WTC11 (cell line): Measurements from ENCODE around the gene BANF2. TPM values are rescaled to one million over a fixed set of nuclear protein-coding genes. Genes with fewer than 3 reads are reported as not detected.

ENCODE experiments used
- ATAC-seq: fragments of 200-7000 bp; cut with Tn5 transposase; 2 replicates; pipeline ENCODE4 v1.10.0; 2021; ENCODE audit warnings: mild to moderate bottlenecking, moderate library complexity
- CTCF ChIA-PET: fragments of 300-600 bp; sonication (Branson Sonifier 250); formaldehyde crosslinking; loops from one replicate; lab custom pipeline; 2021; ENCODE audit warnings: antibody characterized with exemption; lab: Charles Lee
- POLR2A ChIA-PET: fragments of 350-600 bp; sonication (Branson Sonifier 250); formaldehyde crosslinking; loops from one replicate; lab custom pipeline; 2021; ENCODE audit warnings: antibody characterized with exemption; lab: Charles Lee
- DNase-seq: peaks from one replicate; pipeline ENCODE4 v3.0.0; 2021; ENCODE audit warnings: low spot score
- H3K27ac Mint-ChIP-seq: 2 replicates; pipeline ENCODE4 v1.8.0; 2021; ENCODE audit warnings: mixed read lengths
- H3K27me3 Mint-ChIP-seq: 2 replicates; pipeline ENCODE4 v1.8.0; 2021; ENCODE audit warnings: low read depth, mild to moderate bottlenecking, moderate library complexity, mixed read lengths
- H3K36me3 Mint-ChIP-seq: 2 replicates; pipeline ENCODE4 v1.8.0; 2021; ENCODE audit warnings: mixed read lengths
- H3K4me1 Mint-ChIP-seq: 2 replicates; pipeline ENCODE4 v1.8.0; 2022; ENCODE audit warnings: mixed read lengths
- H3K4me3 Mint-ChIP-seq: 2 replicates; pipeline ENCODE4 v1.8.0; 2021; ENCODE audit warnings: mild to moderate bottlenecking, moderate library complexity, mixed read lengths
- H3K9me3 Mint-ChIP-seq: 2 replicates; pipeline ENCODE4 v1.8.0; 2021; ENCODE audit warnings: mixed read lengths
- ATF2 ChIP-seq: sonication (generic); formaldehyde crosslinking; IDR thresholded peaks from 2 replicates; pipeline ENCODE4 v1.8.1; 2022; ENCODE audit warnings: low read depth, missing genetic modification reagents, borderline replicate concordance
- CBFB ChIP-seq: sonication (generic); formaldehyde crosslinking; IDR thresholded peaks from 2 replicates; pipeline ENCODE4 v1.8.1; 2022; ENCODE audit warnings: mild to moderate bottlenecking, low read depth, missing genetic modification reagents
- CTCF ChIP-seq: fragments of 200-600 bp; IDR thresholded peaks from 2 replicates; pipeline ENCODE4 v1.8.0; 2022; ENCODE audit warnings: antibody characterized with exemption
- ETV6 ChIP-seq: sonication (generic); formaldehyde crosslinking; IDR thresholded peaks from 2 replicates; pipeline ENCODE4 v1.8.1; 2022; ENCODE audit warnings: mild to moderate bottlenecking, missing genetic modification reagents
- GABPB1 ChIP-seq: sonication (generic); formaldehyde crosslinking; IDR thresholded peaks from 2 replicates; pipeline ENCODE4 v1.8.1; 2023; ENCODE audit warnings: mild to moderate bottlenecking, missing genetic modification reagents
- JAZF1 ChIP-seq: fragments of 250-450 bp; sonication (Bioruptor Pico); IDR thresholded peaks from 2 replicates; pipeline ENCODE4 v1.9.0; 2021; ENCODE audit warnings: moderate library complexity, mild to moderate bottlenecking, inconsistent platforms
- KAT7 ChIP-seq: sonication (generic); formaldehyde crosslinking; IDR thresholded peaks from 2 replicates; pipeline ENCODE4 v1.8.1; 2023; ENCODE audit warnings: missing genetic modification reagents, mild to moderate bottlenecking, borderline replicate concordance
- MXD4 ChIP-seq: fragments of 250-450 bp; sonication (Bioruptor Pico); IDR thresholded peaks from 2 replicates; pipeline ENCODE4 v1.8.0; 2021; ENCODE audit warnings: mild to moderate bottlenecking, moderate library complexity, borderline replicate concordance
- MYBL2 ChIP-seq: sonication (generic); formaldehyde crosslinking; IDR thresholded peaks from 2 replicates; pipeline ENCODE4 v1.8.1; 2023; ENCODE audit warnings: mild to moderate bottlenecking, moderate library complexity, missing genetic modification reagents
- NR3C1 ChIP-seq: sonication (generic); formaldehyde crosslinking; conservative IDR thresholded peaks from 2 replicates; pipeline ENCODE4 v1.8.1; 2023; ENCODE audit warnings: low read depth, mild to moderate bottlenecking, missing genetic modification reagents
- OVOL2 ChIP-seq: fragments of 250-450 bp; sonication (Bioruptor Pico); IDR thresholded peaks from 2 replicates; pipeline ENCODE4 v1.9.0; 2021; ENCODE audit warnings: mild to moderate bottlenecking, borderline replicate concordance
- PREB ChIP-seq: sonication (generic); formaldehyde crosslinking; IDR thresholded peaks from 2 replicates; pipeline ENCODE4 v1.8.1; 2022; ENCODE audit warnings: mild to moderate bottlenecking, missing genetic modification reagents, moderate library complexity, borderline replicate concordance
- SMAD4 ChIP-seq: sonication (generic); formaldehyde crosslinking; IDR thresholded peaks from 2 replicates; pipeline ENCODE4 v1.8.0; 2022; ENCODE audit warnings: mild to moderate bottlenecking, missing genetic modification reagents
- SOX15 ChIP-seq: fragments of 250-450 bp; sonication (Bioruptor Pico); IDR thresholded peaks from 2 replicates; pipeline ENCODE4 v1.9.0; 2021; ENCODE audit warnings: mild to moderate bottlenecking
- SP1 ChIP-seq: sonication (generic); formaldehyde crosslinking; conservative IDR thresholded peaks from 2 replicates; pipeline ENCODE4 v1.8.1; 2022; ENCODE audit warnings: missing genetic modification reagents
- ZNF138 ChIP-seq: sonication (generic); formaldehyde crosslinking; conservative IDR thresholded peaks from 2 replicates; pipeline ENCODE4 v1.8.1; 2022; ENCODE audit warnings: mild to moderate bottlenecking, moderate library complexity, missing genetic modification reagents
- ZNF423 ChIP-seq: fragments of 250-450 bp; sonication (Bioruptor Pico); IDR thresholded peaks from 2 replicates; pipeline ENCODE4 v2.1.2; 2022; ENCODE audit warnings: mild to moderate bottlenecking, moderate library complexity
- total RNA-seq: library from RNA; stranded (reverse); gene quantifications from 3 replicates; pipeline ENCODE4 v1.2.3, GENCODE V29; 2021
- TF ChIP-seq, protein P1 (sequence below): sonication (generic); formaldehyde crosslinking; conservative IDR thresholded peaks from 2 replicates; pipeline ENCODE4 v1.8.1; 2022; ENCODE audit warnings: mild to moderate bottlenecking, missing genetic modification reagents
- TF ChIP-seq, protein P2 (sequence below): sonication (generic); formaldehyde crosslinking; IDR thresholded peaks from 2 replicates; pipeline ENCODE4 v1.8.0; 2022; ENCODE audit warnings: mild to moderate bottlenecking, missing genetic modification reagents
- TF ChIP-seq, protein P3 (sequence below): fragments of 250-450 bp; sonication (Bioruptor Pico); IDR thresholded peaks from 2 replicates; pipeline ENCODE4 v1.8.0; 2021; ENCODE audit warnings: mild to moderate bottlenecking

BANF2 gene
- total RNA-seq, 1 experiment from 2014 or later, result not detected

- no peak for ATAC-seq
- no peak for DNase-seq
- Mint-ChIP-seq H3K9me3 (peaks cover 7% of the 10 kb centered on the region; the same call in 1 of the 2 replicates), H3K4me1 (peaks cover 10% of the 10 kb centered on the region), H3K27ac (no peak overlapping the region), H3K36me3 (no peaks in the 10 kb centered on the region), H3K4me3 (no peak overlapping the region)
- CTCF ChIA-PET, result interaction anchor here (1.1 to 1.3 kb wide), 2 partner anchors 122 to 131 kb away, joined by 3 to 4 read pairs; no protein-coding TSS in a partner anchor
- TF ChIP-seq GABPB1 (CRISPR knock-in tag) (peak; percentile 65; the same call in 1 of the 2 replicates), MYBL2 (no peak), CBFB (no peak)
- TF ChIP-seq, all 79 proteins: peak for 1
- POLR2A ChIA-PET, result no interaction called here
- peaks cover 5% of the 10 kb centered on the region for H3K27me3 Mint-ChIP-seq
These were observed 71.6 kb downstream of the BANF2 start for GRCh38 chr20:17771206-17772004.

DNA sequence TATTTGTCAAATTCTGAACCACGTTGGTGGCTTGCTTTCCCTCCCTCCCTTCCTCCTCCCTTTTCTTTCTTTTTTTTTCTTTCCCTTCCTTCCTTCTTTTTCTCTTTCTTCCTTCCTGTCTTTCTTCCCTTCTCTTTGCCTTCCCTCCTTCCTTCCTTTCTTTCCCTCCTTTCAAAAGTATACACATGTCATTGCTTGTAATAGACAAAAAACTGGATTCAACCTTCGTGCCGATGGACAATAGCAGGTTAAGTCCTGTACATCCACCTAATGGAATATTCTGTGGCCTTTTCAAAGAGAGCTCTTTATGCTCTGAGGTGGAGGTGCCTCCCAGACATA, 72.2 kb downstream of the BANF2 start:
- Mint-ChIP-seq H3K27me3 (peaks cover 5% of the 10 kb centered on the region), H3K27ac (no peak overlapping the region), H3K36me3 (no peaks in the 10 kb centered on the region), H3K4me1 (peaks cover 10% of the 10 kb centered on the region), H3K4me3 (no peak overlapping the region), H3K9me3 (peaks cover 8% of the 10 kb centered on the region; the same call in 1 of the 2 replicates)
- ChIA-PET CTCF (interaction anchor here (1.1 kb wide), 1 partner anchor 131 kb away, joined by 3 read pairs; no protein-coding TSS in a partner anchor), POLR2A (no interaction called here)
- ATAC-seq, result no peak
- no peak for DNase-seq
- TF ChIP-seq KAT7 (CRISPR knock-in tag) (no peak), PREB (CRISPR knock-in tag) (no peak)

GRCh38 chr20:17773619-17774018, 73.9 kb downstream of the BANF2 start:
- no peak for DNase-seq
- Mint-ChIP-seq H3K27me3 (peaks cover 9% of the 10 kb centered on the region), H3K36me3 (peaks cover 8% of the 10 kb centered on the region), H3K4me3 (no peak overlapping the region), H3K9me3 (peaks cover 21% of the 10 kb centered on the region), H3K27ac (no peak overlapping the region), H3K4me1 (peaks cover 10% of the 10 kb centered on the region)
- no peak for ATAC-seq
- ChIA-PET CTCF (no interaction called here), POLR2A (no interaction called here)
- TF ChIP-seq OVOL2 (CRISPR knock-in tag) (no peak), ZNF138 (CRISPR knock-in tag) (no peak), GABPB1 (CRISPR knock-in tag) (no peak), ETV6 (CRISPR knock-in tag) (no peak), ZNF423 (CRISPR knock-in tag) (no peak), JAZF1 (CRISPR knock-in tag) (no peak), ATF2 (no peak)
- TF ChIP-seq, protein P1, sequence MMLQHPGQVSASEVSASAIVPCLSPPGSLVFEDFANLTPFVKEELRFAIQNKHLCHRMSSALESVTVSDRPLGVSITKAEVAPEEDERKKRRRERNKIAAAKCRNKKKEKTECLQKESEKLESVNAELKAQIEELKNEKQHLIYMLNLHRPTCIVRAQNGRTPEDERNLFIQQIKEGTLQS (CRISPR knock-in tag), result no peak
- TF ChIP-seq, protein P2, sequence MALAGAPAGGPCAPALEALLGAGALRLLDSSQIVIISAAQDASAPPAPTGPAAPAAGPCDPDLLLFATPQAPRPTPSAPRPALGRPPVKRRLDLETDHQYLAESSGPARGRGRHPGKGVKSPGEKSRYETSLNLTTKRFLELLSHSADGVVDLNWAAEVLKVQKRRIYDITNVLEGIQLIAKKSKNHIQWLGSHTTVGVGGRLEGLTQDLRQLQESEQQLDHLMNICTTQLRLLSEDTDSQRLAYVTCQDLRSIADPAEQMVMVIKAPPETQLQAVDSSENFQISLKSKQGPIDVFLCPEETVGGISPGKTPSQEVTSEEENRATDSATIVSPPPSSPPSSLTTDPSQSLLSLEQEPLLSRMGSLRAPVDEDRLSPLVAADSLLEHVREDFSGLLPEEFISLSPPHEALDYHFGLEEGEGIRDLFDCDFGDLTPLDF (CRISPR knock-in tag), result no peak
- TF ChIP-seq, all 79 proteins: peak for 0

DNA sequence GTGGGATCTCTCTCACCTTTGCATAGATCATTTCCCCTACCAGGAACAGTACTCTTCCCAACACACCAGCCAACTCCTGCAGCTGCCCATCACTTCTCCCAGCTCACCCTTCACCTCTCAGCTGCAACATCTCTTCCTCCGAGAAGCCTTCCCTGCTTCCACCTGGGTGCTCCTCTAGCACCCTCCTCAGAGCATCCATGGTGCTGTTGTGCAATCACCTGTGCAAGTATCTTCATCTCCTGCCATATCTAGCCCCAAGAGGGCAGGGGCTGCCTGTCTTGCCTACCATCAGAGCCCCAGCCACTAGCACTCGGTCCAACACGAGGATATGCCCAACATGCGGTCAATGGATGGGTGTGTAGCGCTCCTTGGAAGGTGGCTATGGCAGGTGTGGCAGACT, 75.8 kb downstream of the BANF2 start:
- peaks cover 10% of the 10 kb centered on the region for H3K4me1 Mint-ChIP-seq
- H3K27ac Mint-ChIP-seq, result no peak overlapping the region
- TF ChIP-seq NR3C1 (CRISPR knock-in tag) (no peak), MXD4 (CRISPR knock-in tag) (no peak), SMAD4 (CRISPR knock-in tag) (no peak), SOX15 (CRISPR knock-in tag) (no peak), SP1 (no peak), CTCF (no peak)
- TF ChIP-seq, protein P3, sequence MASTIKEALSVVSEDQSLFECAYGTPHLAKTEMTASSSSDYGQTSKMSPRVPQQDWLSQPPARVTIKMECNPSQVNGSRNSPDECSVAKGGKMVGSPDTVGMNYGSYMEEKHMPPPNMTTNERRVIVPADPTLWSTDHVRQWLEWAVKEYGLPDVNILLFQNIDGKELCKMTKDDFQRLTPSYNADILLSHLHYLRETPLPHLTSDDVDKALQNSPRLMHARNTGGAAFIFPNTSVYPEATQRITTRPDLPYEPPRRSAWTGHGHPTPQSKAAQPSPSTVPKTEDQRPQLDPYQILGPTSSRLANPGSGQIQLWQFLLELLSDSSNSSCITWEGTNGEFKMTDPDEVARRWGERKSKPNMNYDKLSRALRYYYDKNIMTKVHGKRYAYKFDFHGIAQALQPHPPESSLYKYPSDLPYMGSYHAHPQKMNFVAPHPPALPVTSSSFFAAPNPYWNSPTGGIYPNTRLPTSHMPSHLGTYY (CRISPR knock-in tag), result no peak

More for the DNA sequence above, 75.8 kb downstream of the BANF2 start:
- Mint-ChIP-seq H3K27me3 (peaks cover 12% of the 10 kb centered on the region), H3K9me3 (peaks cover 27% of the 10 kb centered on the region), H3K36me3 (peaks cover 20% of the 10 kb centered on the region), H3K4me3 (no peak overlapping the region)
- DNase-seq, result no peak
- no peak for ATAC-seq
- CTCF ChIA-PET, result no interaction called here
- POLR2A ChIA-PET, result no interaction called here
